ENCODE data around the gene SSTR1.
"Not testable (repeated sequence)": the region's sequence is repeated elsewhere in the genome, so short reads cannot be mapped to it uniquely, and the experiment has no call there.

SSTR1 gene, protein sequence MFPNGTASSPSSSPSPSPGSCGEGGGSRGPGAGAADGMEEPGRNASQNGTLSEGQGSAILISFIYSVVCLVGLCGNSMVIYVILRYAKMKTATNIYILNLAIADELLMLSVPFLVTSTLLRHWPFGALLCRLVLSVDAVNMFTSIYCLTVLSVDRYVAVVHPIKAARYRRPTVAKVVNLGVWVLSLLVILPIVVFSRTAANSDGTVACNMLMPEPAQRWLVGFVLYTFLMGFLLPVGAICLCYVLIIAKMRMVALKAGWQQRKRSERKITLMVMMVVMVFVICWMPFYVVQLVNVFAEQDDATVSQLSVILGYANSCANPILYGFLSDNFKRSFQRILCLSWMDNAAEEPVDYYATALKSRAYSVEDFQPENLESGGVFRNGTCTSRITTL

DNA sequence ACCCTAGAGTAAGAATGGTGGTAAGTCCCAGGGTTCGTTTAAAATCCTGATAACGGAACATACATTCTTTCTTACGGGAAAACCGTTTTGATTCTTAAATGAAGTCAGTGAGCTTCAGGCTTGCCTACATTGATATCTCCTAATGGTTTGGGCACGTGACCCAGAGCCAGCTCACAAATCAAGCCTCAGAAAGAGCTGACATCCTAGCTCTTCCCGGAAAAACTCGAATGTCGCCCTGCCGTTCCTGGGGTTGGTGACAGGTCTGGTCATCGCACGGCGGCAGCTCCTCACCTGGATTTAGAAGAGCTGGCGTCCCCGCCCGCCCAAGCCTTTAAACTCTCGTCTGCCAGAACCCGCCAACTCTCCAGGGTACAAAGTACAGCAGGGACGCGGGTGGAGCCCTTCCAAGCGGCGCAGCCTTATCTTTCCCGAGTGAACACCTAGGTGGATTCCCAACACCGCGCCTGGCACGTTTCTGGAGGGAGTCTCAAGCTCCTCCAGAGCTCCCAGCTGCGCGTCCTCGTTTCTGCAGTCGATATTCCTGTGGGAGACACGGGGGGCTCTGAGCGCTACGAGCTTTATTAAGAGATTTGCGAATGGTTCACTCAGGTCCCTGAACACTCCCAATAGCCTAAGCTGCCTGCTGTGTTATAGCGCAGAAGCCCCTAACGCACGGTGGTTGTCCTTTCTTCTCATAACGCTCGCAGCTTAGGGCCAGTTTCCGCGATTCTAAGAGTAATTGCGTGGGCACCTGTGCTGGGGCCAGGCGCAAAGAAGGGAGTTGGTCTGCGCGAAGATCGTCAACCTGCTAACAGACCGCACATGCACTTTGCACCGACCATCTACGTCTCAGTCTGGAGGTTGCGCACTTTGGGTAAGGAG is at the start of gene SSTR1:
Gene SSTR1, plus strand, starts transcription at position 169 of the 882 bp plus-strand sequence. CDS start 1,486 bp downstream, outside the sequence.
- DNase-seq (ENCODE audit: low spot score), result peak; percentile 27

DNA sequence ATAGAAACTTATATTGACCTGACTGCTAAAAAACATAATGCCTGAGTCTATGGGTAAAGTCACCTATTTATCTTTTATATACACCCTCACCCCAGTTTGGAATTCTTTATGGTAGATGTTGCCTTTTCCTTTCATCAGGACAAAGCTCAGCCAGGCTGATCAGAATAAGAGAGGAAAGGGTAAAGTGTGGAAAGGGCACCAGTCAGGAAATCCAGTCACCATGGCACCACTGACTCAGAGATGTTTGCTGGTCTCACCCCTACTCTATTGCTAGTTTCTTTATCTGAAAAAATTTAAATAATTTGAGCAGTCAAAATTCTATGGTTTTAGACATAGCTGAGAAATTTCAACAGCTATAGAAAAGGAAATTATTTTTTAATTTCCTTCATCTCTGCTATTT is 49.2 kb upstream of the SSTR1 start:
- no peak for DNase-seq (ENCODE audit: low spot score)

DNA sequence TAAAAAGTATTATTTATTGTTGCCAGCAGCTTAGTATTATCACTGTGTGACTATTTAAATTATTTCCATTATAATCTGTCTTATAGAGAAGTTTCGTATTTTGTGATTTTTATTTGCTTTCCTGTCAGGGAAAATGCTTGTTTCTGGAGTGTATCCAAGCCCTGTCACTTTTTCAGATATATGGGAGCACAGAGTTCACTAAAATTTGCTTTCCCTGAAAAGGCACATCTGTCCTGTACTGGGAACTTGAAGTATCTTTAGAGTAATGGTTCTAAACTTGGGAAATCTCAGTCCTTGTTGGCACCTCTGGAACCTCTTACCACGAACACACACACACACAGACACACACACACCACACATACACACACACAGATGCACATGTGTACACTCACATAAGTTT is 39.3 kb upstream of the SSTR1 start:
- DNase-seq (ENCODE audit: low spot score), result no peak

DNA sequence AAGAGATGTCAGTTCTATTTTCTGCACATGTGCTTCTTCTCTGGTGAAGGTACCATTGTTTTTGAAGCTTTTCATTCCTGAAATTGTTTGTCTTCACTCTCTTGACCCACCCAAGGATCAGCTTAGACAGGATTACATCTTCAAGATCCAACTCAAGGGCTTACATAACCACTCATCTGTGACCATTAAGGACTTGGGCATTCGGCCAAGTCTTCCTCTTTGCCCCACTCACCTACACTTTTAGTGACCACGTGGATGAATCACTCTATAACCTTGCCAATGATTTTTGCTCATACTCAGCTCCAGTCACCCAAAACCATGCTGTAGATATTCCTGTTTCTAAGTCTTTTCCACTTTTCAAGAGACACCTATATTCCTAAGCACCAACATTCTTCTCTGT is 36.5 kb upstream of the SSTR1 start:
- DNase-seq (ENCODE audit: low spot score), result no peak

DNA sequence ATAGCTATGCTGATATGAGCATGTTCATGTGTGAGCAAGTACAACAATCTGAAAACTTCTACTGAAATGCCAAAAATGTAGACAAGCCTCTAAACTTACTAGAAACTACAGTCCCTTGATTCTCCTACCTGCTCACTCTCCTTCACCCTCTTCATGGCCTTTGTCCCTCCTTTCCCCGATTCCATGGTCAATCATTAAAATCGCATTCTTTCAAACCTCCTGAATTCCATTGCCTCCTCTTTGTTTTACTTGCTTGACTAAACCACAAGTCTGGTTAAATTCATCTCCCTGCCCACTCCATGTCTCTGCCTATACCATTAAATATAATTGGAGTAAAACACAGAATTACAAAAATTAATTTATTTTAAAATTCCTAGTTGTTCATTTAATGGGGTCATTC is 33.0 kb upstream of the SSTR1 start:
- no peak for DNase-seq (ENCODE audit: low spot score)

DNA sequence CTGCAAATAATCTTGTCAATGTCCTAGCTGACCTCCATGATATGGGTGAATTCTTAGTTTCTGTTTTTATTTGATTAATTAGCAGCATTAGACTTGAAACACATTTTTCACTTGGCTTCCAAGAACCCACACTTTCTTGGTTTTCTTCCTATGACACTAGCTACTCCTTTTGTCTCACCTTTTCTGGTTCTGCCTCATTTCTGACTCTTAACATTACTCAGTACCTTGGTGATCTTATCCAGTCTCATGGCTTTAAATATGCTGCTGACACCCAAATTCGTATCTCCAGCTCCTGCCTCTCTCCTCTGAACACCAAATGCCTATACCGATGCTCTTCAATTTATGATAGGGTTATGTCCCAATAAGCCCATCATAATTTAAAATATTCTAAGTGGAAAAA is 32.0 kb upstream of the SSTR1 start:
- no peak for DNase-seq (ENCODE audit: low spot score)

DNA sequence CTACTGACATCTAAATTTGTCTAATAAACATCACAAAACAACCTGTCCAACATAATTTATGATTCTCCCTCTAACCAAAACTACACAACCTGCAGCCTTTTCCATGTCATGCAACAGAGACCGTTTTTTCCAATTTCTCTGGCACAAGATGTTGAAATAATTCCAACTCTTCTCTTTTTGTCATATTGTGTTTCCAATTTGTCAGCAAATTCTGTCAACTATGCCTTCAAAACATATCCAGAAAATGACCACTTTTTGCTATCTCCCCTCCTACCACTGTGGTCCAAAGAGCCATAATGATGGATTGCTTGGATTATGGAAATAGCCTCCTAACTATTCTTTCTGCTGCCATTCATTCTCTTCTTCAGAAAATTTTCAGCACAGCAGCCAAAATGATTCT is 31.3 kb upstream of the SSTR1 start:
- no peak for DNase-seq (ENCODE audit: low spot score)

DNA sequence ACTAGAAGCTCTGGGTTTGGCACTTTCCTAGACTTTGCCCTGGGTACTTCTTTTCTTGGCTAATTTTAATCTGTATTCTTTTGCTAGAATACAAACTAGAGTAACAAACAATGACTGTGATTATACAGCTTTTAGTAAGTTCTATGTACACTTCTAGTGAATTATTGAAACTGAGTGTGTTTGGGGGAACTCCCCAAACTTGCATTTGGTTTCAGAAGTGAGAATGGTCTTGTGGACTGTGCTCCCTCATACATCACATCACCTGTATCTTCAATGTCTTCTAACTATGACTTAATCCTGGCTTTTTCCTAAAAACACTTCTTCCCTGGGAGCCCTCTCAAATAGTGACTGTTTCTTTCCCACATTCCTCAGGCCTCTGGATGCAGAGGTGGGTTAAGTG is 23.6 kb upstream of the SSTR1 start:
- no peak for DNase-seq (ENCODE audit: low spot score)

DNA sequence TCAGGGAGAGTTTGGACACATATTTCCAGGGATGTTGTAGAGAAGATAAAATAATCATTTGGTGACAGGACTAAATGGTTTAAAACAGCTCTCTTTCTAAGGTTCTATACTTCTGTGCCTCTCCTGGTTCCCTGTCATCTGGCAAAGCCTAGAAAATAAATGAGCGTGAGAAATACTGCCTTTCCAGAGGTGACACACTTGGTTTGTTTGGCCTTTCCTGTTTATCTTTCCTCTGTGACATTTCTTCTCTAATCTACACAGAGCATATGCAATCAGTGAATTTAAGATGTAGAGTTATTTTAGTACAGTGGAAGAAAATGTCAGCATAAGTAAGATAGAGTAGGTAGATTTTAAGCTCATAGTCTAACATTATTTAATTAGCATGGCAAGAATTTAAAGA is 22.0 kb upstream of the SSTR1 start:
- no peak for DNase-seq (ENCODE audit: low spot score)

DNA sequence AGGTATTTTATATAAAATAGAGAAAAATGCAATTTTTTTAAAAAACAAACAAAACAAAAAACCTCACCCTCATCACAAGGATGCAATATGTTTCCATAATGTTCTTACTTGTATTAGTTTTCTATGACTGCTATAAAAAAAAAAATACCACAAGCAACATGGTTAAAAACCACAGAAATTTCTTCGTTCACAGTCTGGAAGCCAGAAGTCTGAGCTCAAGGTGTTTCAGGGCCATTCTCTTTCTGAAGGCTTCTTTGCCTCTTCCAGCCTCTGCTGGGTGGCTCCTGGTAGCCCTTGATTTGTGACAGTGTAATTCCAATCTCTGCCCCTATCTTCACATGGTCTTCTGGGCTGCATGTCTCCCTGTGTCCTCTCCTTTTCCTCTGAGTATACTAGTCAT is 21.5 kb upstream of the SSTR1 start:
- DNase-seq (ENCODE audit: low spot score), result no peak

DNA sequence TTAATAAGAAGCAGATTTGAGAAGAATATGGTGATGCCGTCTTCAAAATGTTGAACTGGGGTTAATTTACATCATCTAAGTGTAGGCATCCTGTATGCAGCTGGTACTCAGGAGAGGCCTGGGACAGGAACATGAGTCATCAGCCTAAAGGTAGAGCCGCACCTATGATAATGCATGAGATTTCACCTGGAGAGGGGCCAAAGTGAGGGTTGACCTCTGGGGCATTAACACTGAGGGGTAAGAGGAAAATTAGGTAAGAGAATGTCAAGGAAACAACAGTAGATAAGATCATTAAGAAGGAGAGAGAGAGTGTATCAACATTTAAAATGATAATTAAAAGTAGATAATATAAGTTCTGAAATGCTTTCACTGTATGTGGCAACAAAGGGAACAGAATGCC is 20.2 kb upstream of the SSTR1 start:
- DNase-seq (ENCODE audit: low spot score), result no peak

DNA sequence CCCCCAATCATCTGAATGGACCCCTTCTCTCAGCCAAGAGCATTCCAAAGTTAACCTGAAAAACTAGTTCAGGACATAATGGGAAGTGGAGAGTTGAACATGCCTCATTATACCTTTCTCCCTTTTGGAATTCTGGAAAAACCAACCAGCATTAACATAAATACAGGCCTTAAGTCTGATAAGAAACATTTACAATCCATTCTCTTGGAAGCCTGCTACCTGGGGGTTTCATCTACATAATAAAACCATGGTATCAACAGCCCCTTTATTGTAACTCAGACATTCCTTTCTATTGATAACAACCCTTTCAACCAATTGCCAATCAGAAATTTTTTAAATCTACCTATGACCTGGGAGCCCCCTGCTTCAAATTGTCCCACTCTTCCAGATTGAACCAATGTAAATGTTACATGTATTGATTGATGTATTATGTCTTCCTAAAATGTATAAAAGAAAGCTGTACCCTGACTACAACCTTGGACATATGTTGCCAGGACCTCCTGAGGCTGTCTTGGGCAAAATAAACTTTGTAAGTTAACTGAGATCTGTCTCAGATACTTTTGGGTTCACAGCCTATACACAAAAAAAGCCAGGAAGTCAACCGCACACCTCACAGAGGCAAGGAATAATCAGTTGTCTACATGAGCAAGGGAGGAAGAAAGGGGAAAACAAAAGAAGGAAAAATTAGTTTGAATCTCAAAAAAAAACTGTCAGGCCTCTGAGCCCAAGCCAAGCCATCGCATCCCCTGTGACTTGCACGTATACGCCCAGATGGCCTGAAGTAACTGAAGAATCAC is 17.6 kb upstream of the SSTR1 start:
- DNase-seq (ENCODE audit: low spot score), result no peak

DNA sequence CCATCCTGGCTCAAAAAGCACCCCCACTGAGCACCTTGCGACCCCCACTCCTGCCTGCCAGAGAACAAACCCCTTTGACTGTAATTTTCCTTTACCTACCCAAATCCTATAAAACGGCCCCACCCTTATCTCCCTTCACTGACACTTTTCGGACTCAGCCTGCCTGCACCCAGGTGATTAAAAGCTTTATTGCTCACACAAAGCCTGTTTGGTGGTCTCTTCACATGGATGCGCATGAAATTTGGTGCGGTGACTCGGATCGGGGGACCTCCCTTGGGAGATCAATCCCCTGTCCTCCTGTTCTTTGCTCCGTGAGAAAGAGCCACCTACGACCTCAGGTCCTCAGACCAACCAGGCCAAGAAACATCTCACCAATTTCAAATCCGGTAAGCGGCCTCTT is 16.9 kb upstream of the SSTR1 start:
- not testable (repeated sequence) for DNase-seq (ENCODE audit: low spot score)

DNA sequence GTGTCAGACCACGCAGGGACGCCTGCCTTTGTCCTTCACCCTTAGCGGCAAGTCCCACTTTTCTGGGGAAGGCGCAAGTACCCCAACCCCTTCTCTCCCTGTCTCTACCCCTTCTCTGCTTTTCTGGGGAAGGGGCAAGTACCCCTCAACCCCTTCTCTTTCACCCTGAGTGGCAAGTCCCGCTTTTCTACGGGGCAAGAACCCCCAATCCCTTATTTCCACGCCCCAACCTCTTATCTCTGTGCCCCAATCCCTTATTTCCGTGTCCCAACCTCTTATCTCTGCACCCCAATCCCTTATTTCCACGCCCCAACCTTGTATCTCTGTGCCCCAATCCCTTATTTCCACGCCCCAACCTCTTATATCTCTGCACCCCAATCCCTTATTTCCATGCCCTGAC is 16.2 kb upstream of the SSTR1 start:
- not testable (repeated sequence) for DNase-seq (ENCODE audit: low spot score)

DNA sequence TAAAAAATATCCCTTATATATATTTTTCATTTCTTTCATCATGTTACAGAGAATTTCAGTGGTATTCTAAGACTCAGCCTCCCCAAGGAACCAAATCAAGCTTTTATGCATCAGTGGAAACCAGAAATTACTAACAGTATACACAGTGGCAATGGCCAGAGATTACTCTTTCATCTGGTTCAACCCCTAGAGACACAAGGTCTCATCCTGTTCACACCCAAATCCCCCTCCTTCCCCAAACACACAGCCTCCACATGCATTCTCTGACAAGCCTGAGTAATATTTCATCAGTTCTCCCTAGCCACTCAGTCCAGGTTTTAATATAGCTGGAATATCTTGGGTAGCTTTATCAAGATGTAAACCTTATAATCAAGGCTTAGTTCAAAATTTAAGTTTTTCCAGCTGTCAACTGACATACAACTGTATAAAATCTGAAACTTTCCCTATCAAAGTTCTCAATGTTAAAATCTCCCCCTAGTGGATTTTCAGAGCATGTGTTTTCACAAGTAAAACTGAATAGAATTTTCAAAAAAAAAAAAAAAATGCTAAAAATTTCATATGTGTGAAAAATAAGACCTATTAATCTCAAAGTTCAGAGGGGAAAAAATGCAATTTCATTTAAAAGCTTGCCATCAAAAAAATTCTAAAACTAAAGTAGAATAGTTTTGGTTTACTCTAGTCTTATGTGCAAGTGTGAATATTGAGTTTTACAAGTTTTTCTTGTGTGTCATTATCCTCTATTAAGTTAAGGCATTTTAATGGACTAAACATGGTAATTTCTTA is 10.5 kb upstream of the SSTR1 start:
- no peak for DNase-seq (ENCODE audit: low spot score)

DNA sequence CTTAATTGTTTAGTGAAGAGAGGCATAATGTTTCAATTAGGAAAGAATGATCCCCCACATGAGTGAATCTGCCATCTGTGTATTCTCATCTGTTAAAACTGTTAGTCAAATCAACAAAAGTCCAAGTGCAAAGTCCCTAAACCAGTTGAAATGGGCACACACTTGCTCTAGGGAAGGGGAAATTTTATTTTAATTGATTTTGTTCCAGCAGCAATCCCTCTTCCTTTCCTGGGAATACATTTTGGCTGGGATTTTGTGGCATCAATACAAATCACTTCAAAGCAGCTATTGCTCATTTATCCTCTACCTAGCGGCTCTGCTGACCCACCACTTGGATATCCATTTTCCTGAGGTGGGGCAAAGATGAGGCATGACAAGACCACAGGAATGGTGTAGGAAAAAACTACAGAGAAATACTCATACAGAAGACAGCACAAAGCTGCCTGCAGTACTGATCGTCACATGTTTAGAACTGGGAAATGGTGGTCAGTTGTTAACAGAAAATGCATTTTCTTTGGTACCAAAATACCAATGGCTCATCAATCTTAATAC is 9.8 kb upstream of the SSTR1 start:
- no peak for DNase-seq (ENCODE audit: low spot score)

DNA sequence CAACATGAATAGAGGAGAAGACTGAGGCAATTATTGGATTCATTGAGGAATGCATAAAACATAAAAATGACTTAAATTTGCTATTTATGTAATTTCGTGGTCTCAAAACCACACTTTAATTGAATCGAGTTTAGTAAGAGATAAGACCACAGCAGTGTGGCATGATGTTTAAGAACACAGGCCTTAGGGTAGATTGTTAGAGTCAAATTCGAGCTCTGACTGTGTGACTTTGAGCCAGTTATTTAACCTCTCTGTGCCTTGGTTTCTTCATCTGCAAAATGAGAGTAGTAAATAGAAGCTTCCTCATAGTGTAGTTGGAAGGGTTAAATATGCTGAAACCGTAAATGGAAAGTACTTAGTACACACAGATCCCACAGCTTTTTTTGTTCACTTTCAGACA is 9.3 kb upstream of the SSTR1 start:
- no peak for DNase-seq (ENCODE audit: low spot score)

DNA sequence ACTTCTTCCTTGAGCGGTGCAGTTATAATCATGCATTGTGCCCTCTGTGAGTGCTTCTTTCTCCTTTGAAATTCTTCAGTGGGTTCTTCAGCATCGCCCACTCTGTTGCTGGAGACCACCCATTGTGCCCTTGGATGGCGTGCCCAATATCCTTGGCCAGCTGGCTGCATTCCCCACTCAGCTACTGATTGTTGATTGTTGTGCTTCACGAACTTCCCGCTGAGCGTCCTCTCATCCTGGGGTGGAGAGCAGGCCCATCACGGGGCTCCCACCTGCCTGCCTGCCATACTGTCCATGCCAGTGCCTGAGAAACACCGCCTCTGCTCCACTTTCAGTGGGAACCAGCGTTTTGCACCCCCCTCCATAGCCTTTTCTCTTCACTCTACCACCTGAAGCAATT is 8.6 kb upstream of the SSTR1 start:
- no peak for DNase-seq (ENCODE audit: low spot score)

DNA sequence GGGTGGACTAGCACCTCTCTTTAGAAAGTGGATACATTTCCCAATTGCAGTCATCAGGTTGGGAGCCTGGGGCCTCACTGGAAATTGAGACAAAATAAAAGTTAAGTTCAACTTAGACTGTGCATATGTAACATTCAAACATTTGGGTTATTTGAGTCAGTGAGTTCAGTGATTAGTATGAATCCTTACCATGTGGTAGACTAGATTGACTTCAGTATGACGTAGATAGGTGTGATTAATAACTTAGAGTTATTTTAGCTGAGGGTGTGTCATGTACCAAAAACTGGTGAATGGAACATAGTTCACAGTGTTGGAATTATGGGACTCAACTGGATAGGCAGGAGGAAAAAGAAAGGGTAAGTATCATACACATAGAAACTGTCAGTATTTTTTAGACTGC is 8.0 kb upstream of the SSTR1 start:
- DNase-seq (ENCODE audit: low spot score), result no peak

DNA sequence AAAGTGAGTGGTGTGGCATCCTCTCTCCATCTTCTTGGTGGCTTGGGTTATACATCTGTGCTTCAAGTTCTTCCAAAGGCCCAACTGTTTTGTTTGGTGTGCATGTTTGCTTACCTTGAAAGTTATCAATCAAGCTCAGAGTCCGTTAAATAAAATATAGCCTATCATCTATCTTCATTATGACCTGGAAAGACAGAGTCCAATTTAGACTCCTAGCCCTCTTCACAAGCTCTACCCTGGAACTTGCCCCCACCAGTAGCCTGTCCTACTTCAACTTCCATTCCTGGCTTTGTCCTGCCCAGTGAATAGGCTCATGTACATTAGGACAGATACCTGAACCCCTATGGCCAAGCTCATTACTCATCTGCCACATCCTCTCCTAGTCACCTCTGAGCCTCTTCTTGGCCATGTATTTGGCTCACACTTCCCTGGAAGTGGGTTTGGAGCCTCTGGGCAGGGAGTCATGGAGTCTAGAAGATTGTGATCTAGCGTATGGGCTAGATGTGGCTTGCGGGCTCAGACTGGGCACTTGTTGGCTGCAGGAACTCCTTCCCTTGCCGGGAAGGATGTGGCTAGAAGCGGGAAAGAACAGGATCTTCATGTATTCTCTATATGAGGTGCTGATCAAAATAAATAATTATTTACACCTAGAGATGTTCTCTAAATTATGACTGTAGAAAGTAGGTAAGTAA is 6.4 kb upstream of the SSTR1 start:
- no peak for DNase-seq (ENCODE audit: low spot score)

Data from HuH-7.5 (cell line).